Muscle layer of colon (tissue), 2 donors: ENCODE data around the gene ORM2.

Experiments
- H3K27ac ChIP-seq: one replicate; pipeline ENCODE4 v1.7.0; 2013; ENCODE audit warnings: low read depth, mild to moderate bottlenecking, low read length, moderate library complexity
- H3K27me3 ChIP-seq, 2 donors: one replicate each; pipeline ENCODE4 v1.7.0; 2013; ENCODE audit warnings: low read length in 2 of 2, mild to moderate bottlenecking in 2 of 2; ENCODE audit not compliant: insufficient read depth in 2 of 2, control insufficient read depth in 1 of 2
- H3K36me3 ChIP-seq: one replicate; pipeline ENCODE4 v1.7.0; 2013; ENCODE audit warnings: mild to moderate bottlenecking, low read length; ENCODE audit not compliant: insufficient read depth
- H3K4me1 ChIP-seq: one replicate; pipeline ENCODE4 v1.7.0; 2013; ENCODE audit warnings: mild to moderate bottlenecking, low read length; ENCODE audit not compliant: insufficient read depth
- H3K4me3 ChIP-seq, 2 donors: one replicate each; pipeline ENCODE4 v1.7.0; 2013; ENCODE audit warnings: low read length in 2 of 2, low read depth in 1 of 2, mild to moderate bottlenecking in 1 of 2, moderate library complexity in 1 of 2
- H3K9ac ChIP-seq: one replicate; pipeline ENCODE4 v1.7.0; 2013; ENCODE audit warnings: low read length
- H3K9me3 ChIP-seq: one replicate; pipeline ENCODE4 v1.7.0; 2013; ENCODE audit warnings: mild to moderate bottlenecking, low read length
- donor health status: abdominal sarcoma.
- donor health status: Adenocarcinoma of cecum.

The ORM2 gene

GRCh38 chr9:114299286-114300152 is 30.1 kb upstream of the ORM2 start:
- Histone ChIP-seq H3K27me3 (no peaks in the 10 kb centered on the region), H3K9ac (no peak overlapping the region), H3K27ac (no peak overlapping the region), H3K36me3 (peaks cover 15% of the 10 kb centered on the region), H3K4me3 (no peak overlapping the region), H3K9me3 (no peaks in the 10 kb centered on the region), H3K4me1 (no peaks in the 10 kb centered on the region)

GRCh38 chr9:114300153-114300845 is 29.4 kb upstream of the ORM2 start:
- H3K4me1 ChIP-seq = no peaks in the 10 kb centered on the region
- no peak overlapping the region for H3K9ac ChIP-seq
- H3K27ac ChIP-seq = no peak overlapping the region
- H3K9me3 ChIP-seq = no peaks in the 10 kb centered on the region
- H3K4me3 ChIP-seq = no peak overlapping the region
- no peaks in the 10 kb centered on the region for H3K27me3 ChIP-seq
- peaks cover 9% of the 10 kb centered on the region for H3K36me3 ChIP-seq

- Histone ChIP-seq H3K27ac (no peak overlapping the region), H3K9me3 (no peaks in the 10 kb centered on the region), H3K9ac (no peak overlapping the region), H3K36me3 (peaks cover 9% of the 10 kb centered on the region), H3K27me3 (no peaks in the 10 kb centered on the region), H3K4me1 (peaks cover 5% of the 10 kb centered on the region), H3K4me3 (no peak overlapping the region)
Measured at GRCh38 chr9:114300846-114301797, 28.5 kb upstream of the ORM2 start.

GRCh38 chr9:114301798-114302565 is 27.7 kb upstream of the ORM2 start:
- Histone ChIP-seq H3K9ac (no peak overlapping the region), H3K9me3 (no peaks in the 10 kb centered on the region), H3K27me3 (no peaks in the 10 kb centered on the region), H3K4me3 (no peak overlapping the region), H3K4me1 (peaks cover 5% of the 10 kb centered on the region), H3K27ac (no peak overlapping the region), H3K36me3 (peaks cover 9% of the 10 kb centered on the region)

- no peak overlapping the region for H3K9ac ChIP-seq
- no peaks in the 10 kb centered on the region for H3K27me3 ChIP-seq
- no peak overlapping the region for H3K4me3 ChIP-seq
- no peak overlapping the region for H3K27ac ChIP-seq
- peaks cover 9% of the 10 kb centered on the region for H3K36me3 ChIP-seq
- peaks cover 5% of the 10 kb centered on the region for H3K4me1 ChIP-seq
- H3K9me3 ChIP-seq = no peaks in the 10 kb centered on the region
Measured at GRCh38 chr9:114302727-114303126, 26.9 kb upstream of the ORM2 start.

- Histone ChIP-seq H3K27me3 (no peaks in the 10 kb centered on the region), H3K9ac (no peak overlapping the region), H3K27ac (no peak overlapping the region), H3K4me1 (peaks cover 5% of the 10 kb centered on the region), H3K9me3 (no peaks in the 10 kb centered on the region), H3K4me3 (no peak overlapping the region), H3K36me3 (peaks cover 9% of the 10 kb centered on the region)
Measured at GRCh38 chr9:114303571-114303970, 26.1 kb upstream of the ORM2 start.

- no peaks in the 10 kb centered on the region for H3K9me3 ChIP-seq
- H3K9ac ChIP-seq = no peak overlapping the region
- peaks cover 5% of the 10 kb centered on the region for H3K4me1 ChIP-seq
- H3K27me3 ChIP-seq = no peaks in the 10 kb centered on the region
- peaks cover 9% of the 10 kb centered on the region for H3K36me3 ChIP-seq
- no peak overlapping the region for H3K4me3 ChIP-seq
- no peak overlapping the region for H3K27ac ChIP-seq
Measured at GRCh38 chr9:114303977-114304376, 25.7 kb upstream of the ORM2 start.

- no peak overlapping the region for H3K4me3 ChIP-seq
- H3K4me1 ChIP-seq = peaks cover 5% of the 10 kb centered on the region
- H3K9ac ChIP-seq = no peak overlapping the region
- no peak overlapping the region for H3K27ac ChIP-seq
- no peaks in the 10 kb centered on the region for H3K9me3 ChIP-seq
- no peaks in the 10 kb centered on the region for H3K27me3 ChIP-seq
- peaks cover 9% of the 10 kb centered on the region for H3K36me3 ChIP-seq
Measured at GRCh38 chr9:114304416-114305188, 25.1 kb upstream of the ORM2 start.

- Histone ChIP-seq H3K4me3 (no peak overlapping the region), H3K27ac (no peak overlapping the region), H3K36me3 (no peaks in the 10 kb centered on the region), H3K27me3 (no peaks in the 10 kb centered on the region), H3K9me3 (no peaks in the 10 kb centered on the region), H3K4me1 (peaks cover 5% of the 10 kb centered on the region), H3K9ac (no peak overlapping the region)
Measured at GRCh38 chr9:114307899-114308267, 21.8 kb upstream of the ORM2 start.

GRCh38 chr9:114308361-114308950 is 21.2 kb upstream of the ORM2 start:
- Histone ChIP-seq H3K9me3 (no peaks in the 10 kb centered on the region), H3K4me3 (no peak overlapping the region), H3K9ac (no peak overlapping the region), H3K36me3 (no peaks in the 10 kb centered on the region), H3K27ac (no peak overlapping the region), H3K27me3 (no peaks in the 10 kb centered on the region), H3K4me1 (peaks cover 5% of the 10 kb centered on the region)
